ENCODE results near the gene AOAH.

Gene AOAH

GRCh38 chr7:36626111-36626510 is 98.2 kb downstream of the AOAH start:
- no peak for DNase-seq

- no peak for DNase-seq
These were observed 99.0 kb downstream of the AOAH start for GRCh38 chr7:36625247-36625646.

GRCh38 chr7:36623247-36623646 is 101.0 kb downstream of the AOAH start:
- no peak for DNase-seq

- no peak for DNase-seq
These were observed 102.9 kb downstream of the AOAH start for GRCh38 chr7:36621396-36621795.

- no peak for DNase-seq
These were observed 104.1 kb downstream of the AOAH start for GRCh38 chr7:36620166-36620708.

- DNase-seq, result no peak
These were observed 106.9 kb downstream of the AOAH start for GRCh38 chr7:36617408-36617807.

GRCh38 chr7:36615852-36616540 is 108.3 kb downstream of the AOAH start:
- DNase-seq, result no peak

GRCh38 chr7:36614959-36615358 is 109.3 kb downstream of the AOAH start:
- no peak for DNase-seq

GRCh38 chr7:36613031-36613614 is 111.2 kb downstream of the AOAH start:
- DNase-seq, result no peak

- no peak for DNase-seq
These were observed 112.6 kb downstream of the AOAH start for GRCh38 chr7:36611703-36612102.

GRCh38 chr7:36607721-36608095 is 116.6 kb downstream of the AOAH start:
- no peak for DNase-seq

GRCh38 chr7:36606976-36607720 is 117.1 kb downstream of the AOAH start:
- no peak for DNase-seq

GRCh38 chr7:36606153-36606975 is 117.9 kb downstream of the AOAH start:
- no peak for DNase-seq

- DNase-seq, result no peak
These were observed 118.8 kb downstream of the AOAH start for GRCh38 chr7:36605261-36606051.

- DNase-seq, result no peak
These were observed 119.5 kb downstream of the AOAH start for GRCh38 chr7:36604806-36605205.

GRCh38 chr7:36602934-36603887 is 121.1 kb downstream of the AOAH start:
- DNase-seq, result no peak

GRCh38 chr7:36602511-36602910 is 121.8 kb downstream of the AOAH start:
- DNase-seq, result no peak

- DNase-seq, result no peak
These were observed 122.7 kb downstream of the AOAH start for GRCh38 chr7:36601601-36602000.

- DNase-seq, result no peak
These were observed 123.3 kb downstream of the AOAH start for GRCh38 chr7:36600869-36601530.

GRCh38 chr7:36600314-36600682 is 124.0 kb downstream of the AOAH start:
- no peak for DNase-seq

Measured in activated naive CD4-positive, alpha-beta T cell treated with anti-CD3 and anti-CD28 coated beads, Interleukin-2, amount 50 U/mL, for 16 hours (primary cell).